ENCODE measurements around the gene NTSR1.

- TF ChIP-seq SIX5 (IDR thresholded peaks at IDR 0.05; ENCODE audit: low read depth, low read length): no peak
- no peak for TF ChIP-seq CTCF (IDR thresholded peaks at IDR 0.05; ENCODE audit: control extremely low read depth in 1 of 3, insufficient read depth in 1 of 3, low read depth in 1 of 3, low read length in 3 of 3)
- no peak for TF ChIP-seq SRF (IDR thresholded peaks at IDR 0.05; ENCODE audit: low read depth, low read length)
- no peak for TF ChIP-seq ATF3 (IDR thresholded peaks at IDR 0.05; ENCODE audit: insufficient read depth, low read depth, low read length)
- TF ChIP-seq BCL11A (IDR thresholded peaks at IDR 0.05; ENCODE audit: low read depth in 2 of 2, low read length in 2 of 2): no peak
- no peak for TF ChIP-seq ZNF274 (IDR thresholded peaks at IDR 0.05; ENCODE audit: borderline replicate concordance, extremely low read depth, low read length)
- TF ChIP-seq E2F6 (IDR thresholded peaks at IDR 0.05): no peak
- TF ChIP-seq FOSL1 (IDR thresholded peaks at IDR 0.05; ENCODE audit: insufficient read depth, low read depth, low read length): no peak
- TF ChIP-seq JUND (IDR thresholded peaks at IDR 0.05; ENCODE audit: low read length): no peak
- TF ChIP-seq EP300 (IDR thresholded peaks at IDR 0.05; ENCODE audit: borderline replicate concordance in 1 of 2, low read depth in 2 of 2, low read length in 2 of 2): no peak
- no peak for TF ChIP-seq POLR2A (IDR thresholded peaks at IDR 0.05; ENCODE audit: control extremely low read depth in 1 of 2, low read depth in 2 of 2, low read length in 2 of 2)
- no peak for TF ChIP-seq POLR2AphosphoS5 (IDR thresholded peaks at IDR 0.05; ENCODE audit: low read depth, low read length)
- no peak for TF ChIP-seq EZH2 (IDR thresholded peaks at IDR 0.05; ENCODE audit: low read depth, low read length, severe bottlenecking)
Measured at GRCh38 chr20:62768234-62768546, 59.6 kb downstream of the NTSR1 start.
